Right lung (tissue), 5 donors: ENCODE data around the gene YTHDF1. TPM values are rescaled to one million over a fixed set of nuclear protein-coding genes. Genes with fewer than 3 reads are reported as not detected.

Experiments
- DNase-seq, 2 donors: peaks; one replicate each; pipeline ENCODE4 v3.0.0-alpha.2; 2013
- polyA plus RNA-seq, 5 donors: library from polyadenylated mRNA; unstranded; fragments of 120-200 nt; gene quantifications; one replicate each; pipeline versions ENCODE4 v1.2.1 to v1.2.3, GENCODE V29; 2013; ENCODE audit warnings: inconsistent platforms in 1 of 5, low replicate concordance in 1 of 5; ENCODE audit not compliant: insufficient read length in 5 of 5, insufficient read depth in 1 of 5

The YTHDF1 gene
- polyA plus RNA-seq, 5 donors: 30.3 to 41.9 (median 38.7) TPM

- no peak for DNase-seq
These were observed 29.2 kb downstream of the YTHDF1 start for GRCh38 chr20:63186528-63187316.

- no peak for DNase-seq
These were observed 29.8 kb downstream of the YTHDF1 start for GRCh38 chr20:63186084-63186483.

GRCh38 chr20:63185215-63185796 is 30.6 kb downstream of the YTHDF1 start:
- no peak for DNase-seq

- DNase-seq: no peak
These were observed 32.3 kb downstream of the YTHDF1 start for GRCh38 chr20:63183422-63184146.

GRCh38 chr20:63182946-63183415 is 33.0 kb downstream of the YTHDF1 start:
- DNase-seq: no peak

- DNase-seq: no peak
These were observed 33.5 kb downstream of the YTHDF1 start for GRCh38 chr20:63182425-63182824.

- no peak for DNase-seq
These were observed 34.7 kb downstream of the YTHDF1 start for GRCh38 chr20:63181226-63181625.

- DNase-seq: no peak
These were observed 35.3 kb downstream of the YTHDF1 start for GRCh38 chr20:63180569-63181185.

- no peak for DNase-seq
These were observed 36.0 kb downstream of the YTHDF1 start for GRCh38 chr20:63179687-63180568.

GRCh38 chr20:63178889-63179686 is 36.8 kb downstream of the YTHDF1 start:
- no peak for DNase-seq

GRCh38 chr20:63178446-63178820 is 37.5 kb downstream of the YTHDF1 start:
- no peak for DNase-seq

GRCh38 chr20:63177785-63178445 is 38.0 kb downstream of the YTHDF1 start:
- DNase-seq: no peak

GRCh38 chr20:63177134-63177784 is 38.7 kb downstream of the YTHDF1 start:
- no peak for DNase-seq

- DNase-seq: no peak
These were observed 39.4 kb downstream of the YTHDF1 start for GRCh38 chr20:63176427-63177133.

- DNase-seq: no peak
These were observed 39.9 kb downstream of the YTHDF1 start for GRCh38 chr20:63176034-63176426.

GRCh38 chr20:63175038-63175895 is 40.7 kb downstream of the YTHDF1 start:
- no peak for DNase-seq

GRCh38 chr20:63174309-63175037 is 41.5 kb downstream of the YTHDF1 start:
- DNase-seq: no peak
